HUES48 (cell line): ENCODE measurements around the gene MEG3.

ENCODE experiments used
- H3K27ac ChIP-seq: one replicate; pipeline ENCODE4 v1.7.0; 2013; ENCODE audit warnings: low read depth, low read length, inconsistent platforms
- H3K27me3 ChIP-seq: 2 replicates; pipeline ENCODE4 v1.6.1; 2013; ENCODE audit warnings: mild to moderate bottlenecking, low read length; ENCODE audit not compliant: control insufficient read depth, insufficient read depth
- H3K36me3 ChIP-seq: 2 replicates; pipeline ENCODE4 v1.6.1; 2013; ENCODE audit warnings: low read length; ENCODE audit not compliant: control insufficient read depth, insufficient read depth
- H3K4me1 ChIP-seq: 2 replicates; pipeline ENCODE4 v1.6.1; 2013; ENCODE audit warnings: mild to moderate bottlenecking, low read length; ENCODE audit not compliant: control insufficient read depth, insufficient read depth
- H3K4me3 ChIP-seq: 2 replicates; pipeline ENCODE4 v1.5.1; 2013; ENCODE audit warnings: mild to moderate bottlenecking, low read depth, low read length
- H3K9ac ChIP-seq: 2 replicates; pipeline ENCODE4 v1.6.1; 2013; ENCODE audit warnings: mild to moderate bottlenecking, low read depth, low read length, moderate library complexity
- H3K9me3 ChIP-seq: 2 replicates; pipeline ENCODE4 v1.6.1; 2013; ENCODE audit warnings: low read length; ENCODE audit not compliant: control insufficient read depth, insufficient read depth

MEG3 gene

DNA sequence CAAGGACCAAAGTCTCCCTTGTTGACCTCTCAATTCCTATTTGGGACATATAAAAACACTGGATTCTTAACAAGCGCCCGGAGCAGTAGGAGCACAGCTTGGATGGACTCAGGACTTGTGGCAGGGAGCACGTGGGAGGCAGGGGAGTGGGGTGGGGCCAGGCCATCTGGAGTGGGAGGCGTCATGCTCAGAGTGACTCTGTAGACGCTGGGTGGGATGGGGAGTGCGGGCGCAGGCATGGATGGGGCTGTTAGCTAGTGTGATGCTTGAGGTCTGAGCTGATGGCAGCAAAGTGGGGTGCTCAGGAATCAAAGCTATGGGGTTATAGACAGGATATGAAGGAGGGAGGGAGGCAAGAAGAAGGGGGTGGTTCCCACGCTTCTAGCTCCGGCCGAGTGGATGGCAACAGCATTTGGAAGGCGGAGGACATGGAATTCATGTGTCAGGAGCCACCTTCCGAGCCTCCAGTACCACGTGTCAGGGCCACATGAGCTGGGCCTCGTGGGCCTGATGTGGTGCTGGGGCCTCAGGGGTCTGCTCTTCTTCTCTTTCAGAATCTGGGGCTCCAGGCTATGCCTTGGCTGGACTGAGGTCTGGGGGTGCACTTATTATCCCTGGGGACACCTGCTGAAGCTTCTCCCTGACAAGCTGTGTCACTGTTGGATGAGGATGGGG is 26.2 kb downstream of the MEG3 start:
- Histone ChIP-seq H3K27me3 (no peaks in the 10 kb centered on the region), H3K27ac (no peak overlapping the region), H3K9ac (no peak overlapping the region), H3K4me3 (no peak overlapping the region), H3K36me3 (peaks cover 9% of the 10 kb centered on the region; the same call in 1 of the 2 replicates), H3K9me3 (no peaks in the 10 kb centered on the region), H3K4me1 (no peaks in the 10 kb centered on the region)

DNA sequence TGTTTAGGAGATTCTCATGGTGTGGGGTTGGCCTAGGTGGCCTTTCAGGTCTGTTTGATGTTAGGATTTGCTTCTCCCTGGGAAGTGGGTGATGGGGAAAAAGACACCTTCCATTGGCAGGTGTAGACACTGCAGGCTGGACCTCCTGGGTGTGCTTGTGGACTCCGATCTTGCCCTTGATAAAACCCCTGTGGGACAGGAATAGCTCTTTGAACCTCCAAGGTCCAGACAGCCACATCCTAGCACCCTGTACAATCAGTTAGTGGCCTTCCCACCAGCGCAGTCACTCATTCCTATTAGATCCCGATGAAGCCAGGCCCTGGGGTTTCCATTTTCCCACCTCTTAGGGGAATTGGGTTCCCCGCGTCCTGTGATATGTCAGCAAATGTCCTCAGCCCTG is 28.5 kb downstream of the MEG3 start:
- Histone ChIP-seq H3K27me3 (no peaks in the 10 kb centered on the region), H3K9me3 (no peaks in the 10 kb centered on the region), H3K4me1 (no peaks in the 10 kb centered on the region), H3K9ac (no peak overlapping the region), H3K4me3 (no peak overlapping the region), H3K27ac (no peak overlapping the region), H3K36me3 (peaks cover 9% of the 10 kb centered on the region; the same call in 1 of the 2 replicates)

DNA sequence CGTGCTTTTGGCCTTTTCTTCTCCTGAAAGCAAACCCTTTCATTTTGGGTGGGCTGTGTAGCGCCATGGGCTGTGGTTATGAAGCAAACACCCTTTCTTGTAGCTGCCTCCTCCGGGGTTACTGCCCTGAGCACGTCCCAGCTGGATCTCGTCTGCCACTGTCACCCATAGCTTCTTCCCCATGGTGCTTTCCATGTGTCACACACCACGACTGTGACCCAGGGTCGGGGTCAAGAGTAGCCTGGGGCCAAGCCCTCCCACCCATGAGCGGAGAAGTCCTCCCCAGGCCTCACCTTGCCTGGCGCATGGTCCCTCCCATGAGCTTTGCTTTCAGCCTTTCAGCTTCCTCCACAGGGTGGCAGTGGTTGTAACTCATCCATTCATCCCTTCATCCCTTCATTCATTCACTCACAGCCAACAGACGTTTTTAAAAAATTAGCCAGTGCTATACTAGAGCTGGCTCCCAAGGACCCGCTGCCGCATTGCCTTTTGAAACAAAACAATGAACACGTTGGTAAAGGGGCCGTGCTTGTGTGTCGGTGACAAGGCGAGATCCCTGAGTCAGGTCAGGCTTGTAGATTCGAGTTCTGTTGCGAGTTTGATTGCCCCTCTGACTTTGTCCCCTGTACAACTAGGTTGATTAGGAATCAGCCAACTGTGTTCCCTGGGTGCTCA is 29.5 kb downstream of the MEG3 start:
- Histone ChIP-seq H3K36me3 (peaks cover 9% of the 10 kb centered on the region; the same call in 1 of the 2 replicates), H3K27me3 (no peaks in the 10 kb centered on the region), H3K9me3 (no peaks in the 10 kb centered on the region), H3K9ac (no peak overlapping the region), H3K4me1 (no peaks in the 10 kb centered on the region), H3K4me3 (no peak overlapping the region), H3K27ac (no peak overlapping the region)

DNA sequence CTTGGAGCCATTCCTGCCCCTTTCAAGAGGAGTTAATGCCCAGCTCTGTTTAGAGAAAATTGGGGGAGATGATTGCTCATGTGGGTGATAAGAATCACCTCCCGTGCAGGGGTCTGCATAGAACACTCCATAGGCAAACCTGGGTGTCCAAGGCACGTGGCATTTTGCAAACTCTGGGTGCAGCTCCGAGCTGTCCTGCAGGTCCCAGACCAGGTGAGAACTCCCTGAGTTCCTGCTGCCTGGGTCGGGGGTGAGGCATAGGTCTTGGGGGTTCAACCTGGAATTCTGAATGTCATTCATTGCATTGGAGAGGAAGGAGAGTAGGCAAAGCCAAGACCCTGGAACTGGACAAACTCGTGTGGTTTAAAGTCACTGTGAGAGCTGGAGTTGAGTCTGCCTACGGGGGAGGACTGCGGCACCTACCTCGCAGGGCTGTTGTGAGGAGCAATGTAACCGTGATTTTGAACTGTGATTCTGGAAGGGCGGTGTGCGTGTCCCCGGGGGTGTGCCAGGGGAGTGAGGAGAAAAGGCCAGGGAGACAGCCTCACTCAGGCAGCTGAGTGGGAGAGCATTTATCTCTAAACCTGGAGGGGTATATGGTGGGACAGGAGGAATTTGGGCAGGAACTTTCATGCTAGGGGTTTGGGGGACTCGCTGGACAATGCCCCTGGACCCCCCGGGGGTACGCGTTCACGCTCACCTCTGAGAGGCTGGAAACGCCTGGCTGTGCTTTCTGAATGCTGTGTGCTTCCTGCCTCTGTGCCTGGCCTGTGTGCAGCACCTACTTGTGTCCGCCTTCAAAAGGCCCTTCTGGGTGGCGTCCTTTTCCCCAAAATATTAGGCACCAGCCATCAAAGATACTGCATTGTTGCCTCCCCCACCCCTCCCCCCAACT is 30.4 kb downstream of the MEG3 start:
- Histone ChIP-seq H3K27ac (no peak overlapping the region), H3K9me3 (no peaks in the 10 kb centered on the region), H3K27me3 (no peaks in the 10 kb centered on the region), H3K36me3 (peaks cover 12% of the 10 kb centered on the region; the same call in 1 of the 2 replicates), H3K4me1 (no peaks in the 10 kb centered on the region), H3K4me3 (no peak overlapping the region), H3K9ac (no peak overlapping the region)

DNA sequence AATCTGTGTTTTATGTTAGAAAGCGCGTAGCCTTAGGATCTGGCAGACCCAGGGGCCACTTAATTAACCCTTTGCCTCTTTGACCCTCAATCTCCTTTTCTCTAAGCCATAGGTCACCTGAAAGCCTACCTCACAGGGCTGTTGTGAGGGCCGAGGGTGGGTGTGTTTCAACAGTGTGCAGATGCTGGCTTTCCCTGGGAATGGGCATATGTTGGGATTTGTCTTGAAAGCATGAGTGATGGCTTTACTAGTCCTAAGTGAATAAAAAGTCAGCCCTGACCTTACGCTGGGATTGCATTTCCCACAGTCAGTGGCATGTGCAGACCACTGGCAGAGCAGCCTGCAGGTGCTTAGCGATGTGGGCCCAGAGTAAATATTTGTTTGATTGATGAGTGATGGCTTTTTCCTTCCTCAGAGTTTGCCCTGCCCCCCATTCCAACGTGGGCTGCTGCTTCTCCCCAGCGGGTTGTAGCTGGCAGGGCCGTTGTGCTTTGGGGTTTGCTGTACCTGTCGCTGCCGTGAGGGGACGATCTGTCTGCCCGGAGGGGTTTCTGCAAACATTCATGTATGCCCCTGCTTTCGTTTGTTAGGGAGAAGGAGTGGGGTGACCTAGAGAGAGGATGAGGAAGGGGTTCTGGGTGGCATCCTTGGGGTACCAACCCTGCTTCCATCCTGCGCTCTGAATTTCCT is 31.5 kb downstream of the MEG3 start:
- H3K9me3 ChIP-seq, result no peaks in the 10 kb centered on the region
- no peak overlapping the region for H3K9ac ChIP-seq
- H3K4me1 ChIP-seq, result no peaks in the 10 kb centered on the region
- H3K27ac ChIP-seq, result no peak overlapping the region
- H3K4me3 ChIP-seq, result no peak overlapping the region
- peaks cover 12% of the 10 kb centered on the region for H3K36me3 ChIP-seq
- no peaks in the 10 kb centered on the region for H3K27me3 ChIP-seq

DNA sequence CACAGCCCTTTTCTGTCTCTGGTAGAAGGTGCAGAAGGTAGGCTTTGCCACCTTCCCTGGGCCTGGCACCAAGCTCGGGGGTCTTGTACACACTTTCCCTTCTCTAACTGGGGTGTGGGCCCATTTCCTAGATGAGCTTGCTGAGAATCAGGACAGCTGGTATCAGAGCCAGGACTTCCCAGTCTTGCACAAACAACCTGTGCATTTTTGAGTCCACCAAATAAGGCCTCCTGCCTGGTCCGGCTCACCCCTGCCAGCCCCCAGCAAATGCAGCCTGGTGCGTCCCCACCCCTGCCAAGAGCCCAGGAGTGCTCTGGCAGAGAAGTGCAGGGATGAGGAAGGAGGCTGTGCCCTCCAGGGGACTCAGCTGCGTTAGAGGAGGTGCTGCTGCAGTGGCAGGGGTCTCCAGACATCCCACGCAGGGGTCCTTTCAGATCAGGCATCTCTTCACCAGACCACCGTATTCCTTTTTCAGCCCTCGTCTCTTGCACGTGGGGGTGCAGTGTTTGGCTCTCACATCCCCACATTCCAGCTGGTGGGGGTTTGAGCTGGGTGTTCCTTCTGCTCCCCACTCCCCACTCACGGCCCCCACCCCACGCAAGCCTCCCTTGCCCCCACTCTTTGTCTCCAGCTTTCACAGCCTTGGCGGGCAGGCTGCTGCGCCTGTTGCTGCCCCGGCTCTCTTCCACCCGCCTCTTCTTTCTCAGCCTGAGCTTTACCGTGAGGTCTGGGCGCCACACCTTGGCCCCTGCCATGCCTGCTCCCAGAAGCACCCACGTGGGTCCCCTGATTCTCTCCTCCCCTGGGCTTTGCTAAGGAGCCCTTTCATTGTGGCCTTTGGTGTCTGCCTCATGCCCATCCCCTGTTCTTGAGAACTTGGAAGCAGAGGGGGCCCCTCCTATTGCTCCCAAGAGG is 32.3 kb downstream of the MEG3 start:
- Histone ChIP-seq H3K4me3 (no peak overlapping the region), H3K4me1 (no peaks in the 10 kb centered on the region), H3K9ac (no peak overlapping the region), H3K36me3 (peaks cover 13% of the 10 kb centered on the region), H3K27me3 (no peaks in the 10 kb centered on the region), H3K27ac (no peak overlapping the region), H3K9me3 (no peaks in the 10 kb centered on the region)

DNA sequence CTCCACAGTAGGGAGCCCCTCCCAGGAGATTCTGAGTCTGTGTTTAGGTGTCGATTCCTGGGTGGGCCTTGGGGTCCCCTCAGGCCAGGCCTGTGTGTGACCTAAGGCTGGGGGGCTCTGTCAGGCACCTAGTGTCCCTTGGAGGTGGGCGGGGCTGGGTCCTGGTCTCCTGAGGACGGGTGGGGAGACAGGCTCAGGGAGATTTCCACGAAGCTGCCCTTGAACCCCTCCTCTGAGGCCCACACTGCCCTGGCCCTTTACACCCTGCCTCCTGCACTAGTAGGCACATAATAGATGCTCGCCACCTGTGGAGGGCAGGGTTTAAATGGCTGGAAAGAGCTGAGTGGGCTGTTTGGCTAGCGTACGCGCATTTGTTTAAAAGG is 32.9 kb downstream of the MEG3 start:
- Histone ChIP-seq H3K9ac (no peak overlapping the region), H3K27ac (no peak overlapping the region), H3K4me3 (no peak overlapping the region), H3K27me3 (no peaks in the 10 kb centered on the region), H3K9me3 (peaks cover 4% of the 10 kb centered on the region; the same call in 1 of the 2 replicates), H3K4me1 (no peaks in the 10 kb centered on the region), H3K36me3 (peaks cover 15% of the 10 kb centered on the region)

DNA sequence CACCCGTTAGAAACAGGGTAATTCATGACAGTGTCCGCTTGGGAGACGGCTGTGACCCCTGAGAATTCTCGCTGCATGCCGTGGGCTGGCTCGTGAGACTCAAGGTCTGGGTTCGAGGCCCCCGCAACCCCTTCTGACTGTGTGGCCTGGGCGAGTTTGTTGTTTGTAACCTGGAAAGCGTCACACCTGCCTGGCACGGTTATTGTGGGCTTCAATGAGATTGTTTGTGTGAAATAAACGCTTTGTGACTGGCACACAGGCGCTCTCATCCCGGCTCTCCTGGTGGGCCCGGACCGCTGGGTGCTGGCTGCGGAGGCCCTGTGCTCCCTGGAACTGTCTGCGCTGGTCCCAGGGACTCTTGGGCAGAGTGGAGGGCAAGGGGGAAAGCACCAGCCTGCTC is 33.9 kb downstream of the MEG3 start:
- Histone ChIP-seq H3K9ac (no peak overlapping the region), H3K4me3 (no peak overlapping the region), H3K27ac (no peak overlapping the region), H3K4me1 (no peaks in the 10 kb centered on the region), H3K9me3 (peaks cover 4% of the 10 kb centered on the region; the same call in 1 of the 2 replicates), H3K36me3 (peaks cover 18% of the 10 kb centered on the region), H3K27me3 (no peaks in the 10 kb centered on the region)

DNA sequence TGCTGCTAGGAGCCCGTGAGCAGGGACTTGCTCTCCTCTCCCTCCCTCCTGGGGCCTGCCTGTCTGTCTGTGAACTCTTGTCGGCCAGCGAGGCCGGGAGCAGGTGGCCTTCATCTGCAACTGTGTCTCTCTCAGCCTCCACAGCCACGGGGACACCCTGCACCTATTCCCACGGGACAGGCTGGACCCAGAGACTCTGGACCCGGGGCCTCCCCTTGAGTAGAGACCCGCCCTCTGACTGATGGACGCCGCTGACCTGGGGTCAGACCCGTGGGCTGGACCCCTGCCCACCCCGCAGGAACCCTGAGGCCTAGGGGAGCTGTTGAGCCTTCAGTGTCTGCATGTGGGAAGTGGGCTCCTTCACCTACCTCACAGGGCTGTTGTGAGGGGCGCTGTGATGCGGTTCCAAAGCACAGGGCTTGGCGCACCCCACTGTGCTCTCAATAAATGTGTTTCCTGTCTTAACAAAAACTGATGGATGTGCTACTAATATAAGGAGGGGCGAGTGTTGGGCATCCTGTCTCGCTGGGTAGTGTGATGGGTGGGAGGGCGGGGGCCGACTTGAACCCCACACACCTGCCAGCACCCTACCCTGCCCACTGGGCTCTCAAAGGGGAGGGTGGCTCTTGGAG is 34.8 kb downstream of the MEG3 start:
- no peak overlapping the region for H3K4me3 ChIP-seq
- peaks cover 25% of the 10 kb centered on the region for H3K36me3 ChIP-seq
- no peaks in the 10 kb centered on the region for H3K27me3 ChIP-seq
- H3K9me3 ChIP-seq, result peaks cover 4% of the 10 kb centered on the region; the same call in 1 of the 2 replicates
- H3K27ac ChIP-seq, result no peak overlapping the region
- no peaks in the 10 kb centered on the region for H3K4me1 ChIP-seq
- no peak overlapping the region for H3K9ac ChIP-seq
